ENCODE results near the gene PTPRT. TPM values are rescaled to one million over a fixed set of nuclear protein-coding genes. Genes with fewer than 3 reads are reported as not detected.

The PTPRT gene
- total RNA-seq, 4 donors from 2014 or later: 0.72 to 2.5 (median 1.4) TPM

GRCh38 chr20:43043887-43044286 lies 145.8 kb downstream of the PTPRT start:
- Histone ChIP-seq H3K4me1 (no peaks in the 10 kb centered on the region), H3K9me3 (no peaks in the 10 kb centered on the region), H3K36me3 (no peaks in the 10 kb centered on the region), H3K27me3 (no peaks in the 10 kb centered on the region), H3K4me3 (no peak overlapping the region), H3K27ac (no peak overlapping the region)
- DNase-seq (ENCODE audit: low spot score in 2 of 2): no peak
- WGBS: 54% methylated on average over 4 of the region's 4 CpGs
- TF ChIP-seq POLR2A (IDR thresholded peaks at IDR 0.05) (no peak), POLR2AphosphoS5 (IDR thresholded peaks at IDR 0.05) (no peak), CTCF (IDR thresholded peaks at IDR 0.05) (no peak), EP300 (IDR thresholded peaks at IDR 0.05) (no peak)

GRCh38 chr20:43040427-43040826 lies 149.3 kb downstream of the PTPRT start:
- Histone ChIP-seq H3K4me1 (no peaks in the 10 kb centered on the region), H3K36me3 (no peaks in the 10 kb centered on the region), H3K27ac (no peak overlapping the region), H3K27me3 (no peaks in the 10 kb centered on the region), H3K4me3 (no peak overlapping the region), H3K9me3 (no peaks in the 10 kb centered on the region)
- no peak for DNase-seq (ENCODE audit: low spot score in 2 of 2)
- TF ChIP-seq POLR2AphosphoS5 (IDR thresholded peaks at IDR 0.05) (no peak), CTCF (IDR thresholded peaks at IDR 0.05) (no peak), POLR2A (IDR thresholded peaks at IDR 0.05) (no peak), EP300 (IDR thresholded peaks at IDR 0.05) (no peak)
- WGBS: 29% methylated on average over 6 of the region's 6 CpGs

GRCh38 chr20:43037605-43038309 lies 151.9 kb downstream of the PTPRT start:
- H3K27ac ChIP-seq: no peak overlapping the region
- no peaks in the 10 kb centered on the region for H3K9me3 ChIP-seq
- no peaks in the 10 kb centered on the region for H3K4me1 ChIP-seq
- no peak overlapping the region for H3K4me3 ChIP-seq
- no peak for TF ChIP-seq EP300 (IDR thresholded peaks at IDR 0.05)
- no peak for TF ChIP-seq POLR2A (IDR thresholded peaks at IDR 0.05)
- TF ChIP-seq CTCF (IDR thresholded peaks at IDR 0.05): no peak
- TF ChIP-seq POLR2AphosphoS5 (IDR thresholded peaks at IDR 0.05): no peak
- WGBS: 81% methylated on average over 6 of the region's 6 CpGs
- no peak for DNase-seq (ENCODE audit: low spot score in 2 of 2)
- no peaks in the 10 kb centered on the region for H3K36me3 ChIP-seq
- no peaks in the 10 kb centered on the region for H3K27me3 ChIP-seq

- DNase-seq (ENCODE audit: low spot score in 2 of 2): no peak
- 62% methylated on average over 7 of the region's 9 CpGs for WGBS
- H3K36me3 ChIP-seq: no peaks in the 10 kb centered on the region
- H3K27ac ChIP-seq: no peak overlapping the region
- no peak overlapping the region for H3K4me3 ChIP-seq
- no peaks in the 10 kb centered on the region for H3K9me3 ChIP-seq
- H3K27me3 ChIP-seq: no peaks in the 10 kb centered on the region
- no peaks in the 10 kb centered on the region for H3K4me1 ChIP-seq
- no peak for TF ChIP-seq POLR2AphosphoS5 (IDR thresholded peaks at IDR 0.05)
- no peak for TF ChIP-seq EP300 (IDR thresholded peaks at IDR 0.05)
- no peak for TF ChIP-seq CTCF (IDR thresholded peaks at IDR 0.05)
- TF ChIP-seq POLR2A (IDR thresholded peaks at IDR 0.05): no peak
These were observed 154.6 kb downstream of the PTPRT start for GRCh38 chr20:43034981-43035724.

GRCh38 chr20:43032459-43032858 lies 157.2 kb downstream of the PTPRT start:
- Histone ChIP-seq H3K9me3 (no peaks in the 10 kb centered on the region), H3K4me3 (no peak overlapping the region), H3K27ac (no peak overlapping the region), H3K36me3 (no peaks in the 10 kb centered on the region), H3K27me3 (no peaks in the 10 kb centered on the region), H3K4me1 (no peaks in the 10 kb centered on the region)
- 60% methylated on average over 3 of the region's 3 CpGs for WGBS
- TF ChIP-seq POLR2A (IDR thresholded peaks at IDR 0.05) (no peak), EP300 (IDR thresholded peaks at IDR 0.05) (no peak)
- no peak for DNase-seq (ENCODE audit: low spot score in 2 of 2)

All from suprapubic skin (tissue), 4 donors.